Measurements from ENCODE around the gene VPS50.
A peak's percentile ranks its signal among the peaks of the same experiment; 100 is the strongest.

The VPS50 gene, protein sequence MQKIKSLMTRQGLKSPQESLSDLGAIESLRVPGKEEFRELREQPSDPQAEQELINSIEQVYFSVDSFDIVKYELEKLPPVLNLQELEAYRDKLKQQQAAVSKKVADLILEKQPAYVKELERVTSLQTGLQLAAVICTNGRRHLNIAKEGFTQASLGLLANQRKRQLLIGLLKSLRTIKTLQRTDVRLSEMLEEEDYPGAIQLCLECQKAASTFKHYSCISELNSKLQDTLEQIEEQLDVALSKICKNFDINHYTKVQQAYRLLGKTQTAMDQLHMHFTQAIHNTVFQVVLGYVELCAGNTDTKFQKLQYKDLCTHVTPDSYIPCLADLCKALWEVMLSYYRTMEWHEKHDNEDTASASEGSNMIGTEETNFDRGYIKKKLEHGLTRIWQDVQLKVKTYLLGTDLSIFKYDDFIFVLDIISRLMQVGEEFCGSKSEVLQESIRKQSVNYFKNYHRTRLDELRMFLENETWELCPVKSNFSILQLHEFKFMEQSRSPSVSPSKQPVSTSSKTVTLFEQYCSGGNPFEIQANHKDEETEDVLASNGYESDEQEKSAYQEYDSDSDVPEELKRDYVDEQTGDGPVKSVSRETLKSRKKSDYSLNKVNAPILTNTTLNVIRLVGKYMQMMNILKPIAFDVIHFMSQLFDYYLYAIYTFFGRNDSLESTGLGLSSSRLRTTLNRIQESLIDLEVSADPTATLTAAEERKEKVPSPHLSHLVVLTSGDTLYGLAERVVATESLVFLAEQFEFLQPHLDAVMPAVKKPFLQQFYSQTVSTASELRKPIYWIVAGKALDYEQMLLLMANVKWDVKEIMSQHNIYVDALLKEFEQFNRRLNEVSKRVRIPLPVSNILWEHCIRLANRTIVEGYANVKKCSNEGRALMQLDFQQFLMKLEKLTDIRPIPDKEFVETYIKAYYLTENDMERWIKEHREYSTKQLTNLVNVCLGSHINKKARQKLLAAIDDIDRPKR
- total RNA-seq: 21.9 to 109 (median 74.6) reads per million in 18 experiments

DNA sequence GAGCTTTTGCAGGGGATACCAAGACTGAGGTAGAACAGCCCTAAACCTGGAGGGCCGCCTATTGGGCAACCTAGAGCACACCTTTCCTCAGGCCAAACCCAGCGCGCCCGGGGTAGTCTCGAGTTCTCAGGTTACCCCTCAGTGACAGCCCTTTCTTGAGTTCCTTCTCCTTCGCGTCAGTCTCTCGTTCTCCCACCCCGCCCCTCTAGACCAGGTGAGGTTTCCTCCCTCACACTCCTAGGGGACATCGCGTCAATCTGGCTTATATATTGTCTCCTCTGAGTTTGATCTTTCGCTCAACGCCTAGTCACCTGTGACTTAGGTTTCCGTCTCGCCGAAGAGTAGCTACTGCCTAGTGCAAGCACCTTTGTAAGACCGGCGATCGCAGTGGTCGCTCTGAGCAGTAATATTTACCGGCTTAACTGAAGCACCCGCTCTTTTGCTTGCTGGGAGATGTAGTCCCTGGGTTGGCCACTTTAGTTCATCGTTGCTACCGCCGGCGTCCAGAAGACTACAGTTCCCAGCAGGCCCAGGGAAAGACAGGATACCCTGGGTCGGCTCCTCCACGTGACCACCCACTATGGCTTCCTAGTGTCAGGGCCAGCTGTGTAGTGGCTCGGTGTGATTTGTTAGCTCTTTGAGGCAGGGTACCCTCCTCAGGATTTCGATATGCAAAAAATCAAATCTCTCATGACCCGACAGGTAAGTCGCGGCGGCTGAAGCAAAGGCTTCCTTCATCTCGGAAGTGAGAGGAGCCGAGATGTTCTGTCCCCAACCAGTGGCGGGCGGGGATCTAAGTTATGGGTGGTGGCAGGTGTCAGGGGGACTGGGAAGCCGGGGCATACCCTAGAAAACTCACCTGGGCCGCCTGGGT lies at the start of gene VPS50:
Gene VPS50 (plus strand): TSS at position 568 of the 874 bp plus-strand sequence. CDS start 102 bp downstream, at position 670.
- peak; percentile 96 to 97 for DNase-seq

DNA sequence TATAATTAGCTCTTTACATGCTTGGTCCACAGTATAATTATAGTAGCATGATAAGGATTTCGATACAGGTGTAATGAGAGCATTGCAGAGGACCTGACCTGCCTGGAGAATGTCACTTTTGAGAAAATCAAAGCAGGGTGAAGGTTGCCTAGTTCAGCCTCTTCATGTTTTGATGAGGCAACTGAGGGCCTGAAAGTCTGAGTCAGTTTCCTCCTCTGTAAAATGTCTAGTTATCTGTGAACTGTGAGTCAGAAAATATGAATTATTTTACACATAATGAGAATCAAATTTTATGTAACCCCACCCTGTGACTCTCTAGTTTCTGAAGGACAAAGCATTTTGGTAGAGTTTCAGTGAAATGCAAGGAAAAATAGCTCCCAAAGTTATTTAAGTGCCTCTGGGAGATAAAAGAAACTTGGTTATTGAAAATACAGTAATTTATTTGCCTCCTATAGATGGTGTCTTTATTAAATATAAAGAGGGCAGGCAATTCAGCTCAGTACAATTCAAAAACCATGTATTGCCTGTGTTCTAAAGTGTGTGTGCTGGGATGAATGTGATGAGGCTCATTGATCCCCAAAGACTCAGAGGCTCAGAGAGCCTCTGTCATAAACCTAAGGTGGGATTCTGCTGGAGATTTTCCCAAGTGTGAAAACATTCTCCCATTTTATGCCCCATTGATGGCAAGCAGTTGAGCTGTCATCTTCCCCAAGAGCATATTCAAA lies 46.7 kb upstream of the VPS50 start:
- peak in 1 of 2 donors; percentile 17 for DNase-seq

DNA sequence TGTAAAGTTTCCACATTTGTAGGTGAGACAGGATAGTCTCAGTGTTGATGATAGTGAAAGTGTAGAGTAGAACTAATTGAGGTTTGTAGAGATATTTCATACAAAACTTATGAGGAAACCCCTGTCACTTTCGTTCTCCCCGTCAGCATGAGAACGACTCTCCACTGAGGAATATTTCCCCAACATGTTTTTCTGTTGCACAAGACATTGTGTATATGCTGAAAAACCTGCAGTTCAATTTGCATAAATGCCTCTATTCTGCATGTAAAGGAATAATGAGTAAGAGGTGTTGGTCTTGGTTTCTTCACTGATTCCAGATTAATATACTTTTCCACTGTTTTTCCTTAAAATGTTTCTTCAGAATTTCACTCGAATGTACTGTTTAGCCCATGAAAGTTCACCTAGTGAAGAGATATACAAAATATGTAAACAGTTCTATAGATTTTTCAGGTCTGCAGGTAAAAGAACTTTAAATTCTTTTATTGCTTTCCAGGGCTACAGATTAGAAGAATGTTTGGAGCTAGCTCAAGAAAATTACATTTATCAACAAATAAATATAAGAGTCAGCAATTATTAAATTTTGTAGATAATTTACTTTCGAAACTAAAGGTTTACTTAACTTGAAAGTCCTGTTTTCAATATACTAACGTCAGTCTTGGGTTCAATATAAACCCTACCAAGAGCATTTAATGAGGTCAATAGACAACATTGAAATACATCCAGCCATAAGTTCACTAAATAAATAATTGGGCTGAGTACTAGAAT lies 43.1 kb upstream of the VPS50 start:
- no peak for DNase-seq

DNA sequence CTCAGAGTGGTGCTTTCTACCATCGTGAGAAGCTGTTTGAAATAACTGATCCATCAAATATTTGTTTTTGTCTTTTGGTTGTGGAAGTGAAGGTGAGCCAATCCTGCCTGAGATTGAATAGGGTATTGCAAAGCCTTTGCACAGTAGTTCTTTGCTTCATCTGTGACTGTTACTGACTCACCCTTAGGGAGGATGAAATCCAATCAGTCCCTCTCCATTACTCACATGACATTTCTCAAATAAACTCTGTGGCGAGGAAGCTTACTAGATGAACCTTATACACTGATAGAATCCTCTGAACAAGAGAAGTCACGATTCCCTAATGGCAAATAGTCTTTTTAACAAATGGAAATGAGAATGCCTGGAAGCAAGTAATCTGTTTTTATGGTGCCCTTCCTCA lies 37.8 kb upstream of the VPS50 start:
- DNase-seq: peak; percentile 45 to 58

DNA sequence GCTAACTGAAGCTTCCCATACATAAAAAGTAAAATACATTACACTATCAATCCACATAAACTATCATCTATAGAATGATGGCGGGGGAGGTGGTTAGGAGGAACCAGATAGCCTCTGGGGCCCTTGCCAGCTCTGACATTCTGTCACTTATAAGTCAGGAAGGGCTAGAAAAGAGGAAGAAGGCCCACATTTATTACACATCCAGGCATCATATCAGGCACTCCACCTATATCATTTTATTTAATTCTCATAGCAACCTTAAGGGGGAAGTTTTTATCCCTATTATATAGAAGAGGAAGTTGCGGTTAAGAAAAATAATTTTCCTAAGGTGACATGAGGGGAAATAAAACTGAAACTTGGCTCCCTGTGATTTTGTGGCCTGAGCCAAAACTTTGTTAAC lies 35.8 kb upstream of the VPS50 start:
- DNase-seq: peak; percentile 48 to 57

DNA sequence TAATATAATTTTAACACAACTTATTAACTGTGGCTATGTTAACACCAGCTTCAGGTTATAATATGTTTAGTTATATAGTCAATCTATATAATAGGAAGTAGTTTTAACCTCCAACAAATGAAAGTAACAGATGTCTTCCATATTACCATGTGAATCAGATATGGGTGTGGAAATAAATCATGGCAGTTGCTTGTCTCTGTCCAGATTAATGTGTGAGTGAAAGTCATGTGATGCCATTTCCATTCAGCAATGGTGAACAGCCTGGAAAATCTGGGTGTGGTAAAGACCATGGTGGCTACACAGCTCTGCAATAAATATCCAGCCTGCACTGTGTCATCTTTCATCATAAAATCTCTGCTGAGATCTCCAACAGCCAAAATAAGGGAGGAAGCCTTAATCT lies 33.7 kb upstream of the VPS50 start:
- DNase-seq: no peak

DNA sequence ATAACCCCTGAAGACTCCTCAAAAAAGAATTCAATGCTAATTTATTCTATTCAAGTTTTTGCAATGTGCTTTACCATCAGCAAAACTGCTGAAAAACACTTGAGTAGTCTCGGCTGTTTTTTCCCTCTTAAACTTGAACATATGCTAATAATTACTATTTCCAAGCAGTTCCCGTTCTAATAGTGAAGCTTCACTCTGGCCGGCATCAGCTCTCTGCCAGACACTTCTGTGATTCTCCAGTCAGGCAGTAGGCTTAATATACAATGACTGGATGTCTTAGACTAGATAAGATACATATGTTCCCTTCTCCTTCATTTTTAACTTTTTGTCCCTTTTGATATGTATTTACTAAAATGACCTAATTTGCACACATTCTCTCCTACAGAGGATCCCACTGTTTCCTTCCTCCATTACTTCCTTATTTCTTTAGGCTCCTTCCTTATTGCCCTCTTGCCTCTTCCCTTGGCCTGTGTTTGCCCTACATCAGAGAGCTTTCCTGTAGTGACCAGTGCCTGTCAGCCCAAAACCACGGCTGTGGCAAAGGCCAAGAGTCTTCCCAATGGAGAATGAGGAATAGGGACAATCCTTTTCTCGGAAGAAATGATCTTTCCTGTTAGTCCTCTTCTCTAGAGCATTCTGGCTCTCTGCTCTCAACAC lies 29.4 kb upstream of the VPS50 start:
- DNase-seq: peak; percentile 60 to 63

DNA sequence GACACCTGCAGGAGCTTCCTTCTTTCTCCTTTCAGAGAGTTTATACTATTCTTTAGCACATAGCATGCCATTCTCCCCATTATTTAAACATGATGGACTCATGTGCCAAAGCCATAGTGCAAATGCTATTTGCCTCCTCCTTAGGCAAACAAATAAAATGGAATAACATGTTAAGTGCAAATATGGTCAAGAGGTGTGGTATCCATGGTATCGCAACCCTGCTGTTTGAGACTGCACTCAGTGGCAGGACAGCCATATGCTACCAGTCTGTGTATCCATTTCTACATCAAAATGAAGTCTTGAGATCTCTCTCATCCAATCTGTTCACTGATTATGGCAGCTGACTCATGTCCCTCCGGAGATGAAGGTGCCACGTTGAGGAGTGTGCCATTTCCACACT lies 28.7 kb upstream of the VPS50 start:
- no peak for DNase-seq

DNA sequence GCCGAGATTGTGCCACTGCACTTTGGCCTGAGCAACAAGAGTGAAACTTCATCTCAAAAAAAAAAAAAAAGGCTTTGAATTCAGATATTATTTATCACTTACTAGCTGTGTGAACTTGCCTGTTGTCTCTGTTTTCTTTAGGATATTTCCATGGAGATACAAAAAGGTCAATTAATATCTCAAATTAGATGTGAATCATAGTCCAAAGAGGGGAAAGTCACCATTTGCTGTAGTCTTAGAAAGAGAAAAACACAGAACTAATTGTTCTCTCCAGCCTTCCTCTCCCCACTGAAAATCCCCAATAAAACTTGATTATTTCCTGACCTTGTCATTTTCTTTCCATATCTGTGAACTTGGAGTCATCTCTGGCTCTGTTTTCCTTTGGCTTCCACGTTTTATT lies 27.1 kb upstream of the VPS50 start:
- DNase-seq: no peak

DNA sequence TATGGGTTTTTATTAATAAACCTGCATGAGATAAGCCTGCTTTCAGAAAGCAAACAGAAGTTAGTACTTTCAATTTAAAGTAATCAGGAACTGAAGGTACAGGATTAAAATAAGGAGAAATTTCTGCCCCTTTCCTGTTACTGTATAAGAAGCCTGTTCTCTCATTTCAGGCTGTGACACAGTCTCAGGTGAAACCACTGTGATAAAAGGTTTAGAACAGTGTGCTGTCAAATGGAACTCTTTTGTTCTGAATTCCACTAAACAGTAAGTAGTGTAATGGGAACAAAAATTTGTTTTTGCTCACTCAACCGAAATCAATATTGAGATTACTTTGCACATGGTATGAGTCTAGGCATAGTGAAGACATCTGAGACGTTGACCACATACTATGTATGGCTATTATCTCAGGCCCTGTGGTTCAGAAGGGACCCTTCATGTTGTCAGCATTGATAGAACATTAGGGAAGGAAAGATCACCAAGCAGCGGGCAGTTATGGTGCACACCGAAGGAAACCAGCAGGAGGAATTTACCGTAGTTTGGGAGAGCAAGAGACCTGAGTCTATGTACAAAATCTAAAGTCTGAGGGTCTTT lies 20.8 kb upstream of the VPS50 start:
- no peak for DNase-seq

DNA sequence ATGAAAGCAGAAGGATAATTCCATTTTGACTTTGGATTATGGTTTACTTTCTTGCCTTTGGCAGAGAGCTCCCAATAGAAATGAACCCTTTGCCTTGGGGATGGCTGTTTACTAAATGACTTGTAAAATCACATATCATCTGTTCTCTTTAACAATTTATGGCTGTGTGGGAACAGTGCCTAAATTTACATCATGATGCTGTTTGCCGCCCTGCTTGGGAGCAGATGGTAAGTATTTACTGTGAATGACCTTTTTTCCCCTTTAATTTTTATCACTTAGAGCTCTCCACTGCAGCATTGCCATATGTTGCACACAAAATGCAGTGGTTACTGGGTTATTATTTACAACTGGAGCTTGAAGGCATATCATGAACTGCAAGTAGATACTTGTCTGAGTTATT lies 19.3 kb upstream of the VPS50 start:
- no peak for DNase-seq

DNA sequence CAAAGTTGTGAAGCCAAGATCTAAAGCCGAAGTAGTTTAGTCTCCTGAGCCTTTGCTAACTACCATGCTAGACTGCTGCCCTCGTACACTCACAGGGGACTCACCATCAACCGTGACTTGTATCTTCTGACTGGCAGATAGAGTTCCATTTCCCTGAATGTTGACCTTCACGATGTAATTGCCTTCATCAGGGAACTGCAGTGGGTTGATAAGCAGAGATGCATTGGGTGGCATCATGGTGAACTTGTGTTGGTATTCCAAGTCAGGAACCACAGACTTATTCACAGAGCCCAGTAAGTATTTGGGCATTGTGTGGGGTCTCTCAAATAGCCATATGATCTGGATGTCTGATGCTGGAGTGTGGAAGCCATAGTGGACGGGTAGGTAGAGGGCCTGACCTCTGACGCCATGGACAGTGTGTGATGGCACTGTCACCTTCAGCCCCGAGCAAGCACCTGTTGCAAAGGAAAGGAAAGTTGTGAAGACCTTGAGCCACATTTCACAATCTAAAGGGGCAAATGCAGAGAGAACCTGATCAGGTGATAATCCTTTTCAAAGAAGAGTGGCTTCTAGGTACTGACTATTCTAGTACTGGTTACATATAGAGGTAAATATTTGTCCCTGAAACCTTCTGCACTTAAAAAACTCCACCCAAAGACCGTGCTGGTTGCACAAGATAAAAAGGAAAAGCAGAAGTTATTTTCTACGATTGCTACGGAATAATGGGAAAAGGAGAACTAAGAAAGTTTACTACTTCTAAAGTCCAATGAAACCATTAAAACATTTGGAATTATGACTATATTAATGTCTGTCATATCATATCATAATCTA lies 13.0 kb upstream of the VPS50 start:
- peak; percentile 29 to 64 for DNase-seq

DNA sequence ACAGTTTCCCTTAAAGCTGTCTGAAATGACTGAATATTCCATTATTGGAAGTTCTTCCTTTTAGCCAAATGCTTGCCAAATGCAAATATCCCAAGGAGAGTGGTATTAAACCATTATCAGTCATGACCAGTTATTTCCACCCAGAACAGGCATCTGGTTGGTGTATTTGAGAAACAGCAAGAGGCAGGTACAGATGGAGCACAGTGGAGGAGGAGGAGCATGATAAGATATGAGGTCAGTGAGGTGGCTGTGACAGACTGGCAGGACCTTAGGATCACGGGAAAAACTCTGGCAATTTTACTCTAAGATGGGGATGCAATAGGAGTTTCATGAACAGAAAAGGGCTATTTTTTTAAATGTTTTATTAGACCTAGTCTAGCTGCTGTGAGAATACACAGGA lies 12.3 kb upstream of the VPS50 start:
- no peak for DNase-seq

DNA sequence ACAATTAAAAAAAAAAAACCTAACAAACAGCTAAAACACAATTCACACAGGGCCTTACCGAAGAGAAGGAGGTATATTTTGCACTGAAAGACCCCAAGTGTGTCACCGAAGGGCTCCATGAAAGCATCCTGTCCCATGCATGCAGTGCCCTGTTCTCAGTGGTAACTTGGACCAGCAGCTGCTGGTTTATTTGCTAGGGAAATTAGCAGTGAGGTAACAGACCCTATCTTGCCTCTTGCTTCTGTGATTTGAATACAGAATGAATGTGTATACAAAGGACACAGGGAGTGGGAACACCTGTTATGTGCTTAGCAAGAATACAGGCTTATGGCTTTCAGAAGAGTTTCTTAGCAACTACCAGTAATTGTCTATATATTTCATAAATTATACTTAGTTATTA lies 5.9 kb upstream of the VPS50 start, which contains the start of gene HEPACAM2:
Gene HEPACAM2 (minus strand): TSS at position 160 of the 400 bp plus-strand sequence.
- no peak for DNase-seq

DNA sequence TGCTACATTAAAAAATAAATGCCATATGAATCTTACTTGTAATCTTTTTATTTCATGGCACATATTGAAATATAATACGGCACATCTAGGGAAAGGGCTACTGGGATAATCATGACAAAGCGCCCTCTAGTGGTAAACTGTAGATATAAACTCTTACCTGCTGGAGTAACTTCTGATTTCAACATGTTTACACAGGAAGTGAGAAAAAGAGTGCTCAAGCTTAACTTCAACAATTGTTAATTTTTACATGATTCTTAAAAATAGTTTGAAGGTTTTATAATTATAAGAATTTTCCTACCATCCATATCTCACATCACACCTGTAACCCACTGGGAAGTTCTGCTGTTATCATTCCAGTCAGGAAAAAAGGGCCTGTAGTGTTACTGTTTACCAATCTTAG lies 3.9 kb upstream of the VPS50 start:
- DNase-seq: peak; percentile 53 to 69

DNA sequence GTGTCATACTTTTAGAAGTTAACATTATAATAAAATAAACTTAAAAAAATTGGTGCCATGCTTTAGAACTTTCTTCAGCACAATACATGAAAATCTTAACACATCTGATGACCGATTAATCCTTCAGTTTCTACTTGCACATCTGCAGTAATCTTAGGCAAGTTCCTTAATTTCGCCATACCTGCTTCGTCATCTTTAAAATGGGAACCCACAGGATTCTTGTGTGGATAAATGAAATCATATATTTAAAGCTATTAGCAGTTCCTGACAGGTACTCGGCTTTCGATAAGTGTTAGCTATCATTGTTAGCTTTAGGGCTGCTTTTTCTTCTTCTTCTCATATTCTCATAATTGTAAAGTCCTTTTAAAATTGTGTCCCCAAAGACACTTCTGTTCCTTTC lies 907 bp upstream of the VPS50 start:
- peak; percentile 56 to 63 for DNase-seq

DNA sequence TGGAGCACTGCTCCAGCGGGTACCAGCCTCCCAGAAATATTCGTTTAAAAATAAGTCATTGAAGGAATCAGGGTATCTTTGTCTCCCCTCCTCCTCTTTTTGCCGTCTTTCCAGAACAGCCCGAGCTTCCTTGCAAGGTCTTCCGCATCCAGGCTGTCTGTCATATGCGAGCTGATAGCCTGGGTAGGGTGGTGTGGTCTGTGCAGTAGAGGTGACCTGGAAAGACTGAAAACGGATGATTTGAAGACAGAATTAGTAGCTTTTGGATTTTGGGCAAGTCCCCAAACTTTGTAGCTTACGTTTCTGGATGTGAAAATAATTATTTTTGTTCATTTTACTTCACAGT lies 480 bp downstream of the VPS50 start:
- peak in 1 of 2 donors; percentile 28 for DNase-seq

DNA sequence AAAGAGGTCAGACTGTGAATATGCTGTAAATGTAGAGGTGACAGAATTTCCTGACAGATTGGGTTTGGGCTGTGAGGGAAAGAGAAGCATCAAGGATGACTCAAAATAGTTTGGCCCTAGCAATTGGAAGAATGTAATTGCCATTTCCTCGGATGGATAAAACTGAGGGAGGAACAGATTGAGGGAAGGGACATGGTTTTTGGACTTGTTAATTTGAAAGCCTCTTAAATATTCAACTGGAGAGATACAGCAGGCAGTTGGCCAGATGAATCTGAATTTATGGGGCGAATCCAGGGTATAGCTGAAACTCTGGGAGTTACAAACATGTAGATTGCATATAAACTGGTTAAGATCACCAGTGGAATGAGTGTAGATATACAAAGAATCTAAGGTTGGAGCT lies 3.4 kb downstream of the VPS50 start:
- no peak for DNase-seq

DNA sequence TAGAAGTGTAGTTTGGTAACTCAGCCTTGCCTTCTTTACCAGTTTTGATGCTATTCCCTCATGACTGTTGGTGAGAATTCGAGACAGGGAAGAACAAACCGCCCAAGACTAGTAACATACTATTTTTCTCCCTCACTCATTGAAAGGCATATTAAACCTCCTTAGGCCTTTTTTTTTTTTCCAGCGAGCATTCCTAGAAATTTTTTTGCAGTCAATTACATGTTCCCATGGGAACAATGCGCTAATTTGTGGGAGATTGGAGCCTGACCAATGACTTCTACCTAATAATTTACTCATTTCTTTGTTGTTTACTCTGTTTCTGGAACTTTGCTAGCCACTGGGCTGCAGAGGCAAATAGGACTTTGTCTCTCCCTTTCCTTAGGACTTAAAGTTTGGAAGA lies 6.0 kb downstream of the VPS50 start:
- DNase-seq: no peak

Data from inflammatory macrophage (primary cell).